ENCODE results near the gene SERPIND1. TPM values are rescaled to one million over a fixed set of nuclear protein-coding genes. Genes with fewer than 3 reads are reported as not detected.
"Not testable (repeated sequence)": the region's sequence is repeated elsewhere in the genome, so short reads cannot be mapped to it uniquely, and the experiment has no call there.

The SERPIND1 gene, protein sequence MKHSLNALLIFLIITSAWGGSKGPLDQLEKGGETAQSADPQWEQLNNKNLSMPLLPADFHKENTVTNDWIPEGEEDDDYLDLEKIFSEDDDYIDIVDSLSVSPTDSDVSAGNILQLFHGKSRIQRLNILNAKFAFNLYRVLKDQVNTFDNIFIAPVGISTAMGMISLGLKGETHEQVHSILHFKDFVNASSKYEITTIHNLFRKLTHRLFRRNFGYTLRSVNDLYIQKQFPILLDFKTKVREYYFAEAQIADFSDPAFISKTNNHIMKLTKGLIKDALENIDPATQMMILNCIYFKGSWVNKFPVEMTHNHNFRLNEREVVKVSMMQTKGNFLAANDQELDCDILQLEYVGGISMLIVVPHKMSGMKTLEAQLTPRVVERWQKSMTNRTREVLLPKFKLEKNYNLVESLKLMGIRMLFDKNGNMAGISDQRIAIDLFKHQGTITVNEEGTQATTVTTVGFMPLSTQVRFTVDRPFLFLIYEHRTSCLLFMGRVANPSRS
- total RNA-seq, result not detected in 2 replicates

DNA sequence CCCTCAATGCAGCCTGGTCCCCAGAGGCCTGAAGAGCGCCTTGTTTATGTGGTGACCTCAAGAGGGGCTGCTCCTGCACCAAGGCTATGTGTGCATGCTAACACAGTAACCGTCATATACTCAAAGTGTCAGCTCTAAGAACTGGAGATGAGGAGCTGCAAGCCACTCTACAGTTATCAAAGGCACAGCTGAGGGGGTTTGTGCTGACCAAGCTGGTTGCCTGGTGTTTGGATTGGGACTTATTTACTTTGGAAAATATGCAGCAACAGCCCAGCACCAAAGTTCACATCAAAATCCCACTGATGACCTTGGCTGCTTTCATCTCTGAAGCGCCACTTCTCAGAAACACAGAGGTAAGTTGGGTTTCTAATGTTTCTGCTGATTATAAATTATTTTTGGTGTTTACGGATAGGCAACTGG, at the start of gene SERPIND1:
Gene SERPIND1 (plus strand): TSS at position 321 of the 420 bp plus-strand sequence. CDS start 5,200 bp downstream, outside the sequence.
- intact Hi-C loops (cut with micrococcal nuclease), result no loop called here

DNA sequence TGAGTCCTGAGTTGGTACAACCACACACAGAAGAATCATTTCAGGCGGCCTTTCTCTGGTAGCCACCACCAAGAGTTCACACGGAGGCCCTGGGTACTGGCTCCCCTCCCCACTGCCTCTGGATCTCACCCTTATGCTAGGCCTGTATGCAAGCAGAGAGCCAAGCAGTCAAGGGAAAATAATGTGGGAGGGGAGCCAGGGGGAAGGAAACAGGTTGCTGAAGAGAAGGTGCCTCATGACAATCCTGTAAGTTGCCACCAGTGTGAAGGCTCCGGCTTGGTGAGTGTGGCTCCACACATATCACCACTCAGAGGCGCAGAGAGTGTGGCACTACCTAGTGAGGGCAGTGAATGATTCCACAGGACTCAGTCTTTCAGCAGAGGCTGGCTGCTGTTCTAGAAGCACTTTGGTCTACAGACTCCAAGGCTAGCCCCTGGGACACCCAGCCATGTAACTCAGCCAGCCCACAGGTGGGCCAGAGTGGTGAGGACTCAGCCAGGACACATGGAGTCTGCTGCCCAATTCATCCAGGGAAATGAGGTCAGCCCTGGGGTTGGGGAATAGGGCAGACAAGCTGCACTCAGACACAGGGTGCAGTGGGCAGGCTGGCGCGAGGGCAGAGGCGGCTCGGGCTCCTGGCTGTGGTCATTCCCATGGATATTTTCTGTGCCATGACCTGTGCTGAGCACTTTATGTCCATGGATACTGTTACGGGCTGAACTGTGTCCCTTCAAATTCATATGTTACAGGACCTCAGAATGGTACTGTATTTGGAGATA, 49.0 kb upstream of the SERPIND1 start:
- intact Hi-C loops (cut with micrococcal nuclease), result no loop called here

DNA sequence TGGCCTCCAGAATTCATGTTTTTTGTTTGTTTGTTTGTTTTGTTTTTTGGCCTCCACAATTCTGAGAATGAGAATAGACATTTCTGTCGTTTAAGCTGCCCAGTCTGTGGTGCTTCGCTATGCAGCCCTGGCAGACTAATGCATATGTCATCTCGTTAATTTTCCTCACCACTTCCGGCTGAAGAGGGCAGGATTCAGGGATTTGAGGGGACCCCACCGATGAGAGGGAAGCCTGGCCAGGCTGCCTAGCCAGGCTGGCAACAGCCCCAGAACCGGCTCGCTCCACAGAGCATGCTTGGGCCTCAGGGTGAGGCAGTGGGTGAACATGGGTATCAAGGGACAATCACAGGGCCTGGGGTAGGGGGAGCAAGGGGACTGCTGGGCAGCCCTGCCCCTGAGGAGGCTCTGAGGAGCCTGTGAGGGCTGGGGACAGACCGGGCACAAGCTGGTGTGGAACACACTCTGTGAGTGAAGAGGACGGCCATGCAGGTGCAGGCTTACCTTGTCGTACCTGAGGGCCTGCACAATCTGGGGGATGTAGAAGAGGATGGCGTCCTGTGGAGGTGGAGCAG, 47.8 kb upstream of the SERPIND1 start:
- intact Hi-C loops (cut with micrococcal nuclease), result no loop called here

DNA sequence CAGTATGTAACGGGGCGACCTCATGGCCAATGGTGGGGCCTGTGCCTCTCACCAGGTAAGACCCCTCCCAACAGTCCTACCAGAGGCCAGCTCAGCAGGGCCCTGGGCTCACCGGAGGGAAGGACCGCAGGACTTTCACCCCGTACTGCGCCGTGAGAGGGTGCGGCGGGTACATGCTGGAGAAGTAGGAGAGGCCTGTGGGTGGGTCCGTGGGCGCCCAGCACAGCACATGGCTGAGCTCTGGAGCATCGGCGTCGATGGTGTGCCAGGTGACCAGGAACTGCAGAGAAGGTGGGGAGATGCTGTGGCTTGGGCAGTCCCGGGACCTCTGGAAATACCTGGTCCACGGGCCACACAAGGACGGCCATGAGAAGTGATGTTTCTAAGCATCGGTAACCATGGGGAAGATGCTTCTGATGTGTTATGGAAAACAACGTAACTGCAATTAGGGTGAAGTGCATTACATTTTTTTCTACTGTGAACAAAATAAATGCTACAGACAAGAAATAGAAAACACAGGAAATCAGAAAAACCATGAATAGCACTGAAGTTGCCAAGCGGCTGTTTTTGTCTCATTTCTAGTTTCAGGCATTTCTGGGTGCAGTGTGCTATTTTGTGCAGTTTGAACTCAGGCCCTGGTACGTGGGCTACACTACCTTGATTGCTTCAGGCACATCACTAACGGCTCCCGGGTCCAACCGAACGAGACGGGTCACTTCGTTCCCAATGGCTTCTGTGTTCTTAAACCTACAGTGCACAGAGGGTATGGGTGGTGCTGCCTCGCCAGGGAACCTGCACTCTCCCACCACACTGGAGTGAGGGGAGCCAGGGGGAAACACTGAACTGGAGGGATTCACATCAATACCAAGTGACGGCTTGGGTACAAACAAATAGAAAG, 46.5 kb upstream of the SERPIND1 start:
- intact Hi-C loops (cut with micrococcal nuclease), result no loop called here

DNA sequence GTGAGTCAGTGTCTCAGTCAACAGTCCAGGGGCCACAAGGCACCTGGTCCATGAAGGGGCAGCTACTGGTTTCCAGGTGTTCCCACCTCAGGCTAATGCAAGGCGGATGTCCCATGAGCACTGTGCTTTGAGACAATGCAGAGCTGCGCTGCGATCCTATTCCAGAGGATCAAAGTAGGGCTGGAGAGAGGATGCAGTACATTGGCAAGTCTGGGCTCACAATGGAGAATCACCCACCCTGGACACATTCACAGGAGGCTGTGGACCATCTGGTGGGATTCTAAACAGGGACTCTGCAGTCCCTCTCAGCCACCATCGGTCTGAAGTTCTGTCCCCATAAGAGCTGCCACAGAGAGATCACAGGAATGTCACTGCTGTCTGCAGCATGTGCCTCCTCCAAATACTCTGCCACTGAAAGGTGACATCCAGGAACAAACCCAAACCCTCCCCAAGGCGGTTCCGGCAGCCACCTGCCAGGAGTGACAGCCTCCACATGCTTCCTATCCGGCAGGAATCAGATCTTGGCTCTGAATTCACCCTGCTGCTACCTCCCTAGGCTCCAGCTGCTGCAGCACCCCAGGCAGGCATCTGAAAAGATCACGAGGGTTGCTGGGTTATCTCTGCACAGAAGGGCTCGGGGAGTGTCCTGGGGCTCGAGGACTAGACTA, 45.3 kb upstream of the SERPIND1 start:
- intact Hi-C loops (cut with micrococcal nuclease), result no loop called here

DNA sequence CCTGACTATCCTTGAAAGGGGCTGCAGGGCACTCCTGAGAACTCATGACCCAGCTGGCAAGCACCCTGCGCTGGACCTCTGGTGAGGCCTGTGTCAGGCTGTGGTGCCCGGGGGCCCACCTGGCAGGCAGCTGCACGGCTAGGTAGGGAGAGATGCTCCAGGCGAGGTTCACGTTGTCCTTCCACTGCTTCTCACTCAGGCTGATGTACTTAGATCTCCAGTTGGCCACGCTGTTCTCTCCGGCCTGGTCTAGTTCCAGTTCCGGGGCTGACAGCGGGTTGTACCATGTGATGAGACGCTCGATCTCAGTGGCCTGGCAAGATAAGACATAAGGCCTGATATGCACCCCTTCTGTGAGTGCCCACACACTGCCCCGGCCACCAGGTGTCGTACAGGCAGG, 44.7 kb upstream of the SERPIND1 start:
- intact Hi-C loops (cut with micrococcal nuclease), result no loop called here

DNA sequence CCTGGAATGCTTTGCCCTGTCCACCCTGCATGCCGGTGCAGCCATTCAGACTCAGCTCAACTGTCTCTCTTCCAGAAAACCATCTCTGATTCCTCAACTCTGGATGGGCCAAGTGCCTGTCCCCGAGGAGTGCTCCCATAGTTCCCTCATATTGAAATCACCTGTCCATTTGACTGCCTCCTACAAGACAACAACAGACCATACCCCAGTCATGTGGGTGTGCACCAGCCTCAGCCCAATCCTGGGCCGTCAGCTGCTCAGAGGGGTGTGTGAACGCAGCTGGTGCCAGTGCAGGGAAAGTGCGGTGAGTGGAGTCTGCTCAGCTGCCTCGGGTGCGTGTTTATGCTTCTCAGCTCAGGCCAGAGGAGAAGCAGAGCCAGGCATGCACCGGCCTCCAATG, 41.5 kb upstream of the SERPIND1 start:
- intact Hi-C loops (cut with micrococcal nuclease), result not testable (repeated sequence)

DNA sequence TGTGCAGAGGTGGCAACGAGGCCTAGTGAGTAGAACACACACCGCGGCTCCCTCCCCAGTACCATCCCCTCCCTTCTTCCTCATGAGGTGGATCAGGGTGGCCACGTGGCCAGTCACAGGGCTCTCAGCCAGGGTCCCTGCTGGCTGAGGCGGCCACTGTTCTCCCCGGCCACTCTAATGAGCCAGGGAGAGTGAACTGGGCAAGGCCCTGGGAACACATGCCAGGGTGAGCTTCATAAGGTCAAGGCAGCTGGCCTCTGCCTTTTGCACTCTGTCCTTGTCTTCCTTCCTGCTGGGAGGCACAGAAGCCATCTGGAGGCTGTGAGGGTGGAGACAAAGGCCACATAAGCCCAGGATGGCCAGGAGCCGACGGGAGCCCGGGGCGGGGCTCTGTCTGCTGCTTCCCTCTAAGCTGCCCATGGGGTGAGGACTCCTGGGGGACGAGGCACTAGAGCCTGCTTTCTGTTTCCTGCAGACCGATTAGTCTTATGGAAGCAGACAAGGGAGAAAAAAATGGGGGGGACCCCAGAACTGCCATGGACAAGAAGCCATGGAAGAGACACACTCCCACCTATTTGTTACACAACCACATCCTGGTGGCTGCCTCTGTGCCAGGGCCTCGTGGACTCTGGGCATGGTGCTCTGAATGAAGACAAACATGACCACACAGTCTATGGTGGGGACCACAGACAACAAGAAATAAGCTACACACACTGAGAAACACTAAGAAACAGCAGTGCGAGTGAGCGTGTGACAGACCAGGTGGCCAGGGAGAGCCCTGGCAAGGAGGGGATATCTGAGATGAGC, 38.4 kb upstream of the SERPIND1 start:
- intact Hi-C loops (cut with micrococcal nuclease), result not testable (repeated sequence)

DNA sequence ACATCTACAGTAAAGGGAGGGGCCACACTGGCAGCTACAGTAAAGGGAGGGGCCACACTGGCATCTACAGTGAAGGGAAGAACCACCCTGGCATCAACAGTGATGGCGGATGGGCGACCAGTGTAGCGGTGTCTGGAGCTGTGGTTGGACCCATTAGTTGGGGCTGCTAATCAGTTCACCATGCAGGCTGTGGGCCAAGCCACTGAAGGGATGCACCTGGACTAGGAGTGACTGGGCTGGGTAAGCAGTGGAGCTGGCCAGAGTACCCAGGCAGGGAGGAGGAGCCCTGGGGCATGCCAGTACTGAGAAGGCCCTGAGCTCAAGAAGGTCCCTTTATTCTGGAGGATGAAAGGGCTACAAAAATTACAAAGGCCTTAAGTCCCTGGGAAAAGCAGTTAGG, 37.0 kb upstream of the SERPIND1 start:
- intact Hi-C loops (cut with micrococcal nuclease), result not testable (repeated sequence)

DNA sequence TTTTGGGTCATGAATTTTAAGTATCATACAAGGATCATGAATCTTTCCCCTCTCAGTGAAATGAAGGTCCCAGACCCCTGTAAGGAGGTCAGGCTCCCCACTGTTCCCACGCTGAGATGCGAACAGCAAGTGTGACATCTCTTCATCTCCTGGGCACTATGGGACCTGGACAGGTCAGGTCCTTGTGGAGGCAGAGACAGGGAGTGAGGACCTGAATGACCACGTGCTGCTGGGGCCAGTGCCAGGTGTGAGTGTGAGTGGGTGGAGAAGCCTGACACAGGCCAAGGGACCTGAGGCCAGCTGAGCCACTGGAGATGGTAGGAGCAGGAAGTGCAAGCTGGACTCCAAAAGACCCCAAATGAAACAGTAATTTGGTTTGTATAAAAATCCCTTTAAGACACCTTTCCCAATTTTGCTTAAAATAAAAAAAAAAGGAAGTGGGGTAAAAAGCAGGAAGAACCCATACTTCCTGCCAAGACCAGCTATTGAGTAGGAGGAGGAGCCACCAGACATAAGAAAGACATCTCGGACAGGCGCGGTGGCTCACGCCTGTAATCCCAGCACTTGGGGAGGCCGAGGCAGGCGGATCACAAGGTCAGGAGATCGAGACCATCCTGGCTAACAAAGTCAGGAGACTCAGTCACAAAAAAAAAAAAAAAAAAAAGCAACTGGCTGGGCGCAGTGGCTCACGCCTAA, 35.4 kb upstream of the SERPIND1 start:
- intact Hi-C loops (cut with micrococcal nuclease), result no loop called here

DNA sequence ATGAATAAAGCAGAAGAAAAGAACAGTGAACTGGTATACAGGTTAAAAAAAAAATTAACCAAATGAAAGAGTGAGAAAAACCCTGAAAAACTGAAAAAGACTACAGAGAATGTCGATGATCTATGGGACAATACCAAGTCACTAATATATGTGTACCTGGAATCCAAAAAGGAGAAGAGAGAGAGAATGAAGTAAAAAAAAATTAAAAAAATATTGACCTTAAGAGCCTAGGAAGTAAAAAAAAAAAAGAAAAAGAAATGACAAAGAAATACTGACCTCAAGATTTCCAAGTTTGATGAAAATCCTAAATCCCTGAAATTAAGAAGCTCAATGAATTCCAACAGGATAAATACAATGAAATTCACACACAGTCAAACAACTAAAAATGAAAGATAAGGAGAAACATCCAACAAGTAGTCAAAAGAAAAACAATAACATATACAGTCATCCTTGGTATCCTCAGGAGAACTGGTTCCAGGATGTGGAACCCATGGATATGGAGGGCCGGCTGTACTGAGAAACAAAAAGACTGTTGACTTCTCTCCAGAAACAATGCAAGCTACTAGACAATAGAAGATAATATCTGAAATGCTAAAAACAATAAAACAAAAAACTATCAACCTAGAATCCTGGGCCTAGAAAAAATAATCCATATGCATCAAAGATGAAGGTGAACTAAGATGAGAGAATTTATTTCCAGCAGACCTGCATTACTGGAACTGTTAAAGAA, 33.5 kb upstream of the SERPIND1 start:
- intact Hi-C loops (cut with micrococcal nuclease), result loop anchor here (5.0 kb wide), 1 partner anchor 178 kb away; no protein-coding TSS in a partner anchor

DNA sequence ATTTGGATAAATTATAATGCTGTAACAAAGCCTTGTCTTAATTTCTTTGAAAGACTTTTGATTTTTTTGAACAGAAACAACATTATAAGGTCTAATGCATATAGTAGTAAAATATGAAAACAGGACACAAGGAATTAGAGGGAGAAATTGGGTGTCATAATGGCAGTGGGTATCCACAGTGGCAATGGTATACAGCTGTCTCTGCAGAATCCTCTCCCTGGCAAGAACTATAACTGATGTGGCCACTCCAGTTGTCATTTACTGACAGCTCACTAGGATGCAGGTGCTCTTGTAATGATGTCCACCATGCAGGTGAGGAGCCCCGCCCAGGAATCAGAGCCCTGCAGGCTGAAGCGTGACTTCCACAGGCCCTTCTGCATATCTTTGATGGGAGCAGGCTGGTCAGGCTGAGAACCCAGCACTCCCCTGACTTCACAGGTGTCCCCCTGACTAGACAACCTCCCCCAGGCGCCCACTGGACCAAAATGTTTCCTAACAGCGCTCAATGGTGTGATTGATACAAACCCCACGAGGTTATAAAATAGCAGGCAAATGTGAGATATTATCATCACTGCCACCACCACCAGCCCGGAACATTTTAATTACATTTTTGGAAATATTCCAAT, 32.8 kb upstream of the SERPIND1 start:
- intact Hi-C loops (cut with micrococcal nuclease), result loop anchor here (1.0 to 5.0 kb wide), 3 partner anchors 135 to 323 kb away; no protein-coding TSS in a partner anchor

DNA sequence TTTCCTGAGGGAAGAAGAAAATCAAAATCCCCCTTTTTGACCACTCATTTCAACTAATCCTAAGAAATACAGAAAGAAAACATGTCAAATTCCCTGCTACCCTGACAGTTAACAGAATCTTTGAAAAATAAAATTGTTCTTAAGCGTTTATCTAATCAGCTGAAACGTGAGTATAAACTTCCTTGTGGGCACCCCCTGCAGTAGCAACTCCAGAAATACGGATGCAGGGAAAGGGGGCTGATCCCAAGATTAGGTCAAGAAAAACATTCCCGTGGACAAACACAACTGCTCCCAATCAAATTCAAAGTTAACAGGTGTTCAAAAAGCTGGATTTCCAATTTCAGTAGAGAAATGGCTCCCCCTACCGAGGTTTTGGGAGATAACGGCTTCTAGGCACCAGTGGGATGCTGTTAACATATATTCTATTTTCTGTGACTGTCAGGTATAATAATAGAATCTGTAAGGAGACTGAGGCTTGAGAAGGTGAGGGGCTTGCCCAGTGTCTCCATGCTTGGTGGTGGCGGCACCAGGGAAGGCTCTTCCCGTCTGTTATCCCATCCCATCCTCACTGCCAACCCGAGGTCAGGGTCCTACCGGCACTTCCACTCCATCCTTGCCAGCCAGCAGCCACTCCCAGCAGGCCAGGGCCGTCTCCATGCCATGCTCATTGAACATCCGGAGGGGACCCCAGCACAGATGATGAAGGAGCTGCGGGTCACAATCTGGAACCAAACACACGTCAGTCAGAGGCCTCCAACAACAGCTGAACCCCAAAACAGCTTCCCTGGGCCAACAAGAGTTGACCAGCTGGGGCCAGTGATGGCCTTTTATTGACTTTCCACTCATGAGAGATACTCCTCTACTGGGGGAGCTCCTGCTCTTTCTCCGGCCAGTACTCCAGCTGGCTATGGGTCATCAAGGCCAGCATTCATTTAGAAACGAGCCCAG, 32.0 kb upstream of the SERPIND1 start:
- intact Hi-C loops (cut with micrococcal nuclease), result loop anchor here (1.0 to 5.0 kb wide), 3 partner anchors 136 to 324 kb away; no protein-coding TSS in a partner anchor

DNA sequence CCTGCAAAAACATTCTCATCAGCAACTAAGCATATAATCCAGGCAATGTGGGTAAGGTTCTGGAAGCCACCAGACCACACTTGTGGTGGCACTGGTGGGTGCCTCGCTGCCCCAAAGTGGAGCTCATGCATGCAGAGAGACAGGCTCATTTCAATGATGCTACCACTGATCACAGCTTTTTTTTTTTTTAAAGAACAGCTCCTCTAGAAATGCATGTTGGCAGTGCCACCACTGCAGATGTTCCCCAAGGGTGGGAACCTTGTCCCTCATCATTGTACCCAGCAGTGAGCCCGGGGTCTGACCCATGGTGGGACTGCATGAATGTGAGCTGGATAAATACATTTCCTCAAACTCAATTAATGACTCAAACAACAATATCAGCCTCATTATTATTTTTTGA, 31.1 kb upstream of the SERPIND1 start:
- intact Hi-C loops (cut with micrococcal nuclease), result loop anchor here (5.0 kb wide), 1 partner anchor 180 kb away; no protein-coding TSS in a partner anchor

DNA sequence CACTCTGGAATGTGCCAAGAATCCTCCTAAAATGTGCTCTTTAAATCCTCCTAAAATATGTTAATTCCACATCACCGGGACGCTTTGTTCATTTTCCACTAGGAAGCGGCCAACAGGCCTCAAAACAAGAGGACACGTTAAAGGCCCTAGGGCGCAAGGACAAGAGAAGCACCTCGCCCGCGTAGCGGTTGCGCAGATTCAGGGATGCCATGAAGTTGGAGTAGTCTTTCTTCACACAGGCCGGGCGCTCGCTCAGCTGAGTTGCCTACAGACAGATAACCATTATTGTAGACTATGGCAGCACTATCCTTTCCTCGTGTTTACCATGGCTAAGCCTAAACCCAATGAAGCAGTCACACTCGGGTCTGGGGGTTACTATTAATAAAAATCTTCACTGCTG, 29.5 kb upstream of the SERPIND1 start:
- intact Hi-C loops (cut with micrococcal nuclease), result loop anchor here (5.0 kb wide), 1 partner anchor 182 kb away; no protein-coding TSS in a partner anchor

DNA sequence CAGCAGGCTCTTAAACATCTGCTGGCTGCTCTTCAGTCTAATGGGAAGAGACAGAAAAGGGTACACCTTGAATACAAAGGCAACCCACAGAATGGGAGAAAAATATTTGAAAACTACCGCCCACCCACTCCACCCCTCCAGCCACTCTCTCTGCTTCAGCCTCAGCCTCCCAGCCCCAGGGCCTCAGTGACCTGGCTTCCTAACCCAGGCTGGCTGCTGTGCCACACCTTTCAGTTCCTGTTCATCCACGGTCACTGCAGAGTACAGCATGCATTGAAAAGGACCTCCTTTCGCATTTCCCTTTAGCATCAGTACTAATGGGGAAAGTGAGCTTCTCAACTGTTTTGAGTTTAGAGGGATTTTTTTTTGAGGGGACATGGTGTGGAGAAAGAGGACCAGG, 28.8 kb upstream of the SERPIND1 start:
- intact Hi-C loops (cut with micrococcal nuclease), result no loop called here

All from T-helper 1 cell treated with Interleukin-12 subunit alpha and Interleukin-12 subunit beta and Interleukin-4 antibody, amounts not matched to agents 30 ng/mL and 1 ng/mL, for 36 hours (primary cell).